ENCODE measurements around the gene HPSE. TPM values are rescaled to one million over a fixed set of nuclear protein-coding genes. Genes with fewer than 3 reads are reported as not detected.
"Not testable (repeated sequence)": the region's sequence is repeated elsewhere in the genome, so short reads cannot be mapped to it uniquely, and the experiment has no call there.

HPSE gene
- total RNA-seq, 1 experiment from 2014 or later = 0.48 TPM

GRCh38 chr4:83335701-83336100 is 1.1 kb upstream of the HPSE start:
- DNase-seq (ENCODE audit: low read depth) = no peak

GRCh38 chr4:83331956-83332355 is 2.7 kb downstream of the HPSE start:
- DNase-seq (ENCODE audit: low read depth) = no peak

GRCh38 chr4:83329521-83330110 is 5.0 kb downstream of the HPSE start:
- peak; percentile 15 for DNase-seq (ENCODE audit: low read depth)

GRCh38 chr4:83328521-83329187 is 6.0 kb downstream of the HPSE start:
- peak; percentile 13 for DNase-seq (ENCODE audit: low read depth)

- DNase-seq (ENCODE audit: low read depth) = no peak
Observed at GRCh38 chr4:83326546-83326945, 8.1 kb downstream of the HPSE start.

- DNase-seq (ENCODE audit: low read depth) = not testable (repeated sequence)
Observed at GRCh38 chr4:83325306-83325705, 9.3 kb downstream of the HPSE start.

GRCh38 chr4:83323136-83323535 is 11.5 kb downstream of the HPSE start:
- DNase-seq (ENCODE audit: low read depth) = no peak

- peak; percentile 14 for DNase-seq (ENCODE audit: low read depth)
Observed at GRCh38 chr4:83320548-83320947, 14.1 kb downstream of the HPSE start.

- no peak for DNase-seq (ENCODE audit: low read depth)
Observed at GRCh38 chr4:83318666-83319065, 16.0 kb downstream of the HPSE start.

- DNase-seq (ENCODE audit: low read depth) = no peak
Observed at GRCh38 chr4:83317671-83318070, 17.0 kb downstream of the HPSE start.

- DNase-seq (ENCODE audit: low read depth) = no peak
Observed at GRCh38 chr4:83316459-83317165, 18.0 kb downstream of the HPSE start.

- no peak for DNase-seq (ENCODE audit: low read depth)
Observed at GRCh38 chr4:83315341-83315870, 19.2 kb downstream of the HPSE start.

GRCh38 chr4:83308672-83309071 is 26.0 kb downstream of the HPSE start:
- no peak for DNase-seq (ENCODE audit: low read depth)

- no peak for DNase-seq (ENCODE audit: low read depth)
Observed at GRCh38 chr4:83307920-83308319, 26.7 kb downstream of the HPSE start.

GRCh38 chr4:83305187-83305586 is 29.5 kb downstream of the HPSE start:
- no peak for DNase-seq (ENCODE audit: low read depth)

- DNase-seq (ENCODE audit: low read depth) = no peak
Observed at GRCh38 chr4:83297548-83298260, 36.9 kb downstream of the HPSE start.

- DNase-seq (ENCODE audit: low read depth) = no peak
Observed at GRCh38 chr4:83293305-83294046, 41.2 kb downstream of the HPSE start.

- not testable (repeated sequence) for DNase-seq (ENCODE audit: low read depth)
Observed at GRCh38 chr4:83290059-83290774, 44.4 kb downstream of the HPSE start.

- DNase-seq (ENCODE audit: low read depth) = not testable (repeated sequence)
Observed at GRCh38 chr4:83288381-83288780, 46.3 kb downstream of the HPSE start.

- DNase-seq (ENCODE audit: low read depth) = peak; percentile 64
Observed at GRCh38 chr4:83285055-83285407, 49.6 kb downstream of the HPSE start.
